Testis (tissue), 3 donors: ENCODE results near the gene FXN. TPM values are rescaled to one million over a fixed set of nuclear protein-coding genes. Genes with fewer than 3 reads are reported as not detected.
A peak's percentile ranks its signal among the peaks of the same experiment; 100 is the strongest.

ENCODE experiments used
- DNase-seq: peaks from one replicate; pipeline ENCODE4 v3.0.0-alpha.2; 2019
- H3K27ac ChIP-seq, 2 donors: fragments of 200-600 bp; sonication (generic); one replicate each; pipeline ENCODE4 v1.5.1; 2019
- H3K27me3 ChIP-seq: fragments of 200-600 bp; sonication (generic); one replicate; pipeline ENCODE4 v1.5.1; 2019
- H3K36me3 ChIP-seq: fragments of 200-600 bp; sonication (generic); one replicate; pipeline ENCODE4 v1.5.1; 2017; ENCODE audit warnings: low read depth; ENCODE audit errors: missing control alignments
- H3K4me1 ChIP-seq: fragments of 200-600 bp; sonication (generic); one replicate; pipeline ENCODE4 v1.5.1; 2019
- H3K4me3 ChIP-seq, 2 donors: fragments of 200-600 bp; sonication (generic); one replicate each; pipeline ENCODE4 v1.5.1; 2017 to 2019
- H3K9me3 ChIP-seq: fragments of 200-600 bp; sonication (generic); one replicate; pipeline ENCODE4 v1.5.1; 2017
- POLR2A ChIP-seq: fragments of 450-650 bp; IDR thresholded peaks from one replicate; pipeline ENCODE4 v1.6.1; 2017; ENCODE audit warnings: antibody characterized with exemption, mild to moderate bottlenecking, moderate library complexity
- WGBS, 2 donors: methylation state at CpG; one replicate each; pipeline ENCODE4 v1.1.5; 2018; 5-methylcytosine and 5-hydroxymethylcytosine counted together
- intact Hi-C: fragments of 100-400 bp; cut with DNase I; formaldehyde crosslinking; loops from one replicate; pipeline ENCODE4 v1.15.1; 2023; ENCODE audit warnings: low total_unique reads
- polyA plus RNA-seq: library from polyadenylated mRNA; stranded (reverse); fragments of 350-450 nt; fragmentation: Illumina TruSeq; extraction: RNeasy Lipid Tissue Mini Kit (QIAGEN cat#74804); gene quantifications from one replicate; pipeline ENCODE4 v1.2.3, GENCODE V29; 2014; ENCODE audit warnings: low read depth, low replicate concordance; ENCODE audit not compliant: insufficient read depth
- total RNA-seq, 2 donors: library from RNA; depleted of rRNA; stranded (reverse); fragments of >200 nt; gene quantifications; one replicate each; pipeline ENCODE4 v1.2.3, GENCODE V29; 2016
- TF ChIP-seq, protein P1 (sequence below), 3 experiments: fragments of 450-650 bp in 2 of 3; fragments of 200-600 bp in 1 of 3; sonication (generic) in 1 of 3; IDR thresholded peaks; one replicate each; pipeline ENCODE4 v1.5.1; 2016 to 2019; ENCODE audit warnings: antibody characterized with exemption in 3 of 3, mild to moderate bottlenecking in 2 of 3, moderate library complexity in 1 of 3

Gene FXN
- total and polyA plus RNA-seq, 3 donors from 2014 or later: 14.5 to 29.4 (median 19.7) TPM

GRCh38 chr9:69131682-69132081, 96.1 kb downstream of the FXN start:
- intact Hi-C loops: loop anchor here (10.0 kb wide), 1 partner anchor 57 kb away; no protein-coding TSS in a partner anchor
- Histone ChIP-seq H3K27me3 (no peaks in the 10 kb centered on the region), H3K27ac (no peak overlapping the region), H3K9me3 (no peaks in the 10 kb centered on the region), H3K36me3 (no peaks in the 10 kb centered on the region), H3K4me3 (no peak overlapping the region), H3K4me1 (peaks cover 14% of the 10 kb centered on the region)
- DNase-seq: peak; percentile 46
- WGBS, 2 donors: 60 to 83% methylated on average over 1 of the region's 1 CpG
- TF ChIP-seq POLR2A: no peak
- TF ChIP-seq, protein P1, sequence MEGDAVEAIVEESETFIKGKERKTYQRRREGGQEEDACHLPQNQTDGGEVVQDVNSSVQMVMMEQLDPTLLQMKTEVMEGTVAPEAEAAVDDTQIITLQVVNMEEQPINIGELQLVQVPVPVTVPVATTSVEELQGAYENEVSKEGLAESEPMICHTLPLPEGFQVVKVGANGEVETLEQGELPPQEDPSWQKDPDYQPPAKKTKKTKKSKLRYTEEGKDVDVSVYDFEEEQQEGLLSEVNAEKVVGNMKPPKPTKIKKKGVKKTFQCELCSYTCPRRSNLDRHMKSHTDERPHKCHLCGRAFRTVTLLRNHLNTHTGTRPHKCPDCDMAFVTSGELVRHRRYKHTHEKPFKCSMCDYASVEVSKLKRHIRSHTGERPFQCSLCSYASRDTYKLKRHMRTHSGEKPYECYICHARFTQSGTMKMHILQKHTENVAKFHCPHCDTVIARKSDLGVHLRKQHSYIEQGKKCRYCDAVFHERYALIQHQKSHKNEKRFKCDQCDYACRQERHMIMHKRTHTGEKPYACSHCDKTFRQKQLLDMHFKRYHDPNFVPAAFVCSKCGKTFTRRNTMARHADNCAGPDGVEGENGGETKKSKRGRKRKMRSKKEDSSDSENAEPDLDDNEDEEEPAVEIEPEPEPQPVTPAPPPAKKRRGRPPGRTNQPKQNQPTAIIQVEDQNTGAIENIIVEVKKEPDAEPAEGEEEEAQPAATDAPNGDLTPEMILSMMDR (IDR thresholded peaks at IDR 0.05): no peak

DNA sequence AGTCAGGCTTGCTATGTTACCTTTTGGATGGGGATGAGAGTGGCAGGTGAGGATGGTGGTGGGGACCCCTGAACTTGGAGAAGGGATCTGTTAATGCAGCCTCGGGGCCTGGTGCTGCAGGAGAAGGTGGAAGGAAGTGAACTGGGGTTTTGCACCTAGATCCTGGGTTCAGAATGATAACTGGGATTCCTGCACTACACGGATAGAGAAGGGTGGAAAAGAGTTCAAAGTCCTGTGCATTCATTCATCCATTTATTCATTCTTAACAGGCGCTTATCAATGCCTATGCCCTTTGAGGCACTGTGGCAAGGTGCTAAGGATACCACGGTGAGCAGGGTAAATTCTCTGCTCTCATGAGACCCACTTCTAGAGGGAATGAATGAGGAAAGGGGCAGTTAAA, 96.8 kb downstream of the FXN start:
- no peaks in the 10 kb centered on the region for H3K36me3 ChIP-seq
- H3K4me3 ChIP-seq: no peak overlapping the region
- H3K27me3 ChIP-seq: no peaks in the 10 kb centered on the region
- no peak for TF ChIP-seq POLR2A
- TF ChIP-seq, protein P1 (IDR thresholded peaks at IDR 0.05): no peak
- H3K27ac ChIP-seq: no peak overlapping the region
- H3K4me1 ChIP-seq: peaks cover 14% of the 10 kb centered on the region
- no peaks in the 10 kb centered on the region for H3K9me3 ChIP-seq
- 84 to 89% methylated on average over 4 of the region's 4 CpGs for WGBS, 2 donors
- intact Hi-C loops: loop anchor here (10.0 kb wide), 1 partner anchor 58 kb away; no protein-coding TSS in a partner anchor
- DNase-seq: no peak

- Histone ChIP-seq H3K9me3 (no peaks in the 10 kb centered on the region), H3K36me3 (no peaks in the 10 kb centered on the region), H3K27me3 (no peaks in the 10 kb centered on the region), H3K4me1 (peaks cover 14% of the 10 kb centered on the region), H3K27ac (no peak overlapping the region), H3K4me3 (no peak overlapping the region)
- DNase-seq: no peak
- intact Hi-C loops: loop anchor here (10.0 kb wide), 1 partner anchor 60 kb away; no protein-coding TSS in a partner anchor
- WGBS, 2 donors: 93 to 98% methylated on average over 5 to 6 of the region's 6 CpGs
- no peak for TF ChIP-seq POLR2A
- TF ChIP-seq, protein P1 (IDR thresholded peaks at IDR 0.05): no peak
Measured at GRCh38 chr9:69134412-69134811, 98.9 kb downstream of the FXN start.

DNA sequence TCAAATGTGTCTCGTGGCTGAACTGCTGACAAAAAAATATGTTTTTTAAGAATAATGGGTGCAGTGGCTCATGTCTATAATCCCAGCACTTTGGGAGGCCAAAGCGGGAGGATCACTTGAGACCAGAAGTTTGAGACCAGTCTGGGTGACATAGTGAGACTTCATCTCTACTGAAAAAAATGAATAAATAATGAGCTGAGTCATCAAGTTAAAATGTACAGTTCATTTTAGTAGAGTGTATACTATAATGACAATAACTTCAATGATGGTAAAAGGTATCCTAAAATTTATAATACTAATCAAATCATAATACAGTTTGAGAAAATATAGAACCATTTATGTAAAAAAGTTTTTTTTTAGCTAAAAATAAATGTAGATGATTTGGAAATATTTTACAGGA, 100.6 kb downstream of the FXN start:
- TF ChIP-seq, protein P1 (IDR thresholded peaks at IDR 0.05): no peak
- TF ChIP-seq POLR2A: no peak
- Histone ChIP-seq H3K27me3 (no peaks in the 10 kb centered on the region), H3K36me3 (no peaks in the 10 kb centered on the region), H3K9me3 (no peaks in the 10 kb centered on the region), H3K4me3 (no peak overlapping the region), H3K4me1 (peaks cover 10% of the 10 kb centered on the region), H3K27ac (no peak overlapping the region)
- intact Hi-C loops: loop anchor here (10.0 kb wide), 1 partner anchor 61 kb away; no protein-coding TSS in a partner anchor
- DNase-seq: no peak
- 92 to 93% methylated on average over 2 of the region's 2 CpGs for WGBS, 2 donors

DNA sequence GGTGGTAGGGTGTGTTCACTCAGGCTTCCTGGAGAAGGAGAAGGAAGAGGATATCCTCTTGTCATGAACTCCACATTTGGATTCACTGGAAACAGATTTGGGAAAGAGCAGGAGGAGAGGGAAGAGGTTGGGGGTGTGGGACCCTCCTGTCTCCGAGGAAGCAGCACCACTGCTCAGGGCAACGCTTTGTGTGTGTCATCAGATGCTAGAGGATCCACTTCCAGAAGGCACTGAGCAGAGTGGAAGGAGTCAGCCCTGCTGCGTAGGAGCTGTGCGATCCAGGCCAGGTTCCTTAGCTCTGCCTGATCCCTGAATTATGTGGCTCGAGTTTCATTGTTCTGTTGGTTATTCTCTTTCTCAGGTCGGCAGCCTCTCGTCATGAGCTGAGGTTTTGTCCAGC, 101.2 kb downstream of the FXN start:
- Histone ChIP-seq H3K9me3 (no peaks in the 10 kb centered on the region), H3K36me3 (no peaks in the 10 kb centered on the region), H3K4me1 (peaks cover 8% of the 10 kb centered on the region), H3K27me3 (no peaks in the 10 kb centered on the region), H3K27ac (no peak overlapping the region), H3K4me3 (no peak overlapping the region)
- no peak for TF ChIP-seq POLR2A
- TF ChIP-seq, protein P1 (IDR thresholded peaks at IDR 0.05): no peak
- no peak for DNase-seq
- intact Hi-C loops: loop anchor here (10.0 kb wide), 1 partner anchor 62 kb away; no protein-coding TSS in a partner anchor
- 76 to 92% methylated on average over 7 of the region's 7 CpGs for WGBS, 2 donors
